ENCODE data around the gene ATRNL1.
"Not testable (repeated sequence)": the region's sequence is repeated elsewhere in the genome, so short reads cannot be mapped to it uniquely, and the experiment has no call there.

The ATRNL1 gene

DNA sequence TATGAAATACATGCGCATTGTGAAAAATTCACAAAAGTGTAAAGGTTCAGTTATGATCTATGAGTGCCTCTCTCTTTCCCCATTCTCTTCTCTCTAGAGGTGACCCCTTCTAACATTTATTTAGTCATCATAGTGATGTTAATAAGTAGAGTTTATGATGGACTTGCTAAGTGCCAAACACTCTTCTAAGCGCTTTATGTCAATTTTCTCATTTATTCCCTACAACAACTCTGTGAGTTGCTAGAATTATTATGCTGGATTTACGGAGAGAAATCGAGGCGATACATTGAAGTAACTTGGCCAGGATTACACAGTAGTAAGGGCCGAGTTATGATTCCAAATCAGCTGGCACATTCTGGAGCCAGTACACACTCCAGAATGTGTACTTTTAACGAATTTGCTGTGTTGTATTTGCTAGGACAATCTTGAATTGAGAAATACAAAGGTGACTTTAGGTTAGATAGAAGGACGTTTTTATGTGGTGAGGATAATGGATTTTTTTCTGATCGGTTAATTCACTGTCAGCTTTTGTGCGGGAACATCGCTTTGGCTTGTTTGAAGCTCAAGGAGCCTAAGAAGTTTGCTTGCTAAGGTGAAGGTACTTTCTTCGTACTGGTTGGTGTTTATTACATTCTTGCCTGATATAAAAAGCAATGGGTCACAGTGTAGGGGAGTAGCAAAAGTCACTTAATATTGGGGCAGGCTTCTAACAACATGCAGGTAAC, 1.4 kb downstream of the ATRNL1 start:
- Histone ChIP-seq H3K36me3 (ENCODE audit: insufficient read depth, low read length) (no peaks in the 10 kb centered on the region), H3K4me2 (ENCODE audit: low read length) (no peak overlapping the region), H3F3A (ENCODE audit: insufficient read depth, low read length) (no peaks in the 10 kb centered on the region), H2AFZ (ENCODE audit: low read length) (no peak overlapping the region), H4K20me1 (ENCODE audit: insufficient read depth, low read length) (no peaks in the 10 kb centered on the region), H3K9me2 (ENCODE audit: low read depth, low read length) (no peaks in the 10 kb centered on the region), H3K79me2 (ENCODE audit: insufficient read depth, low read length) (no peaks in the 10 kb centered on the region), H3K27me3 (ENCODE audit: insufficient read depth, low read length) (no peaks in the 10 kb centered on the region), H3K4me3 (ENCODE audit: low read depth, low read length, poor library complexity, severe bottlenecking) (no peak overlapping the region), H3K4me1 (ENCODE audit: insufficient read depth, low read length, severe bottlenecking) (no peaks in the 10 kb centered on the region), H3K9me3 (ENCODE audit: low read length) (no peaks in the 10 kb centered on the region), H3K9ac (ENCODE audit: low read length) (no peak overlapping the region), H3K27ac (ENCODE audit: low read depth, low read length, poor library complexity, severe bottlenecking) (no peak overlapping the region)
- TF ChIP-seq, protein P1, sequence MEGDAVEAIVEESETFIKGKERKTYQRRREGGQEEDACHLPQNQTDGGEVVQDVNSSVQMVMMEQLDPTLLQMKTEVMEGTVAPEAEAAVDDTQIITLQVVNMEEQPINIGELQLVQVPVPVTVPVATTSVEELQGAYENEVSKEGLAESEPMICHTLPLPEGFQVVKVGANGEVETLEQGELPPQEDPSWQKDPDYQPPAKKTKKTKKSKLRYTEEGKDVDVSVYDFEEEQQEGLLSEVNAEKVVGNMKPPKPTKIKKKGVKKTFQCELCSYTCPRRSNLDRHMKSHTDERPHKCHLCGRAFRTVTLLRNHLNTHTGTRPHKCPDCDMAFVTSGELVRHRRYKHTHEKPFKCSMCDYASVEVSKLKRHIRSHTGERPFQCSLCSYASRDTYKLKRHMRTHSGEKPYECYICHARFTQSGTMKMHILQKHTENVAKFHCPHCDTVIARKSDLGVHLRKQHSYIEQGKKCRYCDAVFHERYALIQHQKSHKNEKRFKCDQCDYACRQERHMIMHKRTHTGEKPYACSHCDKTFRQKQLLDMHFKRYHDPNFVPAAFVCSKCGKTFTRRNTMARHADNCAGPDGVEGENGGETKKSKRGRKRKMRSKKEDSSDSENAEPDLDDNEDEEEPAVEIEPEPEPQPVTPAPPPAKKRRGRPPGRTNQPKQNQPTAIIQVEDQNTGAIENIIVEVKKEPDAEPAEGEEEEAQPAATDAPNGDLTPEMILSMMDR (IDR thresholded peaks at IDR 0.05; ENCODE audit: low read length), result no peak
- no peak for TF ChIP-seq EZH2 (IDR thresholded peaks at IDR 0.05; ENCODE audit: borderline replicate concordance, low read length)

DNA sequence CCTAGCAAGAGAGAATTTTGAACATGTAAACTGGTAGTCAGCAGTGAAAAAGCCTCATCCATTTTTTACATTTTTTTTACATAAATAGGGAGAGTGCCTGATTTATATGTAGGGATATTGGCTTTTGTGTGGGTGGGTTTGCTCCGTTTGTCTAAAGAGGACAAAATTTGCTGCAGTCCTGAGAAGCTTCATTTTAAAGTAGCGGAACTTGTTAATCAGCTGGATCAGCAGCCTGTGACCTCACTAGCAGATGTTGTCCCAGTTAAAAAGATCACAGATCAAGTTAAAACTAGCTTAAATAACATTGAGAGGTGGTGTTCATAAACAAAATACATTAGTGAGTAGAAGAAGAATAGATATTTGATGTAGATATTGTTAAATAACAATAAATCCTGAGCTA, 2.6 kb downstream of the ATRNL1 start:
- Histone ChIP-seq H3K4me3 (ENCODE audit: low read depth, low read length, poor library complexity, severe bottlenecking) (no peak overlapping the region), H3K27ac (ENCODE audit: low read depth, low read length, poor library complexity, severe bottlenecking) (no peak overlapping the region), H3K4me1 (ENCODE audit: insufficient read depth, low read length, severe bottlenecking) (no peaks in the 10 kb centered on the region), H3K27me3 (ENCODE audit: insufficient read depth, low read length) (no peaks in the 10 kb centered on the region), H3K9me3 (ENCODE audit: low read length) (no peaks in the 10 kb centered on the region), H2AFZ (ENCODE audit: low read length) (no peak overlapping the region), H4K20me1 (ENCODE audit: insufficient read depth, low read length) (no peaks in the 10 kb centered on the region), H3K79me2 (ENCODE audit: insufficient read depth, low read length) (no peaks in the 10 kb centered on the region), H3K4me2 (ENCODE audit: low read length) (no peak overlapping the region), H3F3A (ENCODE audit: insufficient read depth, low read length) (no peaks in the 10 kb centered on the region), H3K9me2 (ENCODE audit: low read depth, low read length) (no peaks in the 10 kb centered on the region), H3K9ac (ENCODE audit: low read length) (no peak overlapping the region), H3K36me3 (ENCODE audit: insufficient read depth, low read length) (no peaks in the 10 kb centered on the region)
- no peak for TF ChIP-seq EZH2 (IDR thresholded peaks at IDR 0.05; ENCODE audit: borderline replicate concordance, low read length)
- TF ChIP-seq, protein P1 (IDR thresholded peaks at IDR 0.05; ENCODE audit: low read length), result no peak

DNA sequence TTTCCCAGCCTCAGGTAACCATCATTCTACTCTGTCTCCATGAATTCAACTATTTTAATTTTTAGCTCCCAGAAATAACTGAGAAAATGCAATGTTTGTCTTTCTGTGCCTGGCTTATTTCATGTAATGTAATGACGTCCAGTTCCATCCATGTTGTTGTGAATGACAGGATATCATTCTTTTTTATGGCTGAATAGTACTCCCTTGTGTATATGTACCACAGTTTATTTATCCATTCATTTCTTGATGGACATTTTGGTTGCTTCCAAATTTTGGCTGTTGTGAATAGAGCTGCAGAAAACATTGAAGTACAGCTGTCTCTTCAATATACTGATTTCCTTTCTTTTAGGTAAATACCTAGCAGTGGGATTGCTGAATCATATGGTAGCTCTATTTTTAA, 10.5 kb downstream of the ATRNL1 start:
- Histone ChIP-seq H3K4me3 (ENCODE audit: low read depth, low read length, poor library complexity, severe bottlenecking) (no peak overlapping the region), H4K20me1 (ENCODE audit: insufficient read depth, low read length) (no peaks in the 10 kb centered on the region), H3K9me3 (ENCODE audit: low read length) (peaks cover 2% of the 10 kb centered on the region; the same call in 1 of the 2 replicates), H3K27ac (ENCODE audit: low read depth, low read length, poor library complexity, severe bottlenecking) (no peak overlapping the region), H3K27me3 (ENCODE audit: insufficient read depth, low read length) (no peaks in the 10 kb centered on the region), H3K36me3 (ENCODE audit: insufficient read depth, low read length) (no peaks in the 10 kb centered on the region), H3K4me2 (ENCODE audit: low read length) (no peak overlapping the region), H2AFZ (ENCODE audit: low read length) (no peak overlapping the region), H3K9me2 (ENCODE audit: low read depth, low read length) (no peaks in the 10 kb centered on the region), H3K4me1 (ENCODE audit: insufficient read depth, low read length, severe bottlenecking) (no peaks in the 10 kb centered on the region), H3K9ac (ENCODE audit: low read length) (no peak overlapping the region), H3K79me2 (ENCODE audit: insufficient read depth, low read length) (no peaks in the 10 kb centered on the region), H3F3A (ENCODE audit: insufficient read depth, low read length) (no peaks in the 10 kb centered on the region)
- TF ChIP-seq EZH2 (IDR thresholded peaks at IDR 0.05; ENCODE audit: borderline replicate concordance, low read length), result no peak
- TF ChIP-seq, protein P1 (IDR thresholded peaks at IDR 0.05; ENCODE audit: low read length), result no peak

DNA sequence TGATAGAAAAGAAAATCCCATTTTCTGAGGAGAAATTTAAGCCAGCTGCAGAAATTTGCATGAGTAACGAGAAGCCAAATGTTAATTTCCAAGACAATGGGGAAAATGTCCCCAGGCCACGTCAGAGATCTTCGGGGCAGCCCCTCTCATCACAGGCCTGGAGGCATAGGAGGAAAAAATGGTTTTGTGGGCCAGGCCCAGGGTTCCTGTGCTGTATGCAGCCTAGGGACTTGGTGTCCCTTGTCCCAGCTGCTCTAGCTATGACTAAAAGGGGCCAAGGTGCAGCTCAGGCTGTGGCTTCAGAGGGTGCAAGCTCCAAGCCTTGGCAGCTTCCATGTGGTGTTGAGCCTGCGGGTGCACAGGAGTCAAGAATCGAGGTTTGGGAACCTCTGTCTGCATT, 12.2 kb downstream of the ATRNL1 start:
- not testable (repeated sequence) for H3K4me2 ChIP-seq (ENCODE audit: low read length); H3K4me3 ChIP-seq (ENCODE audit: low read depth, low read length, poor library complexity, severe bottlenecking); H3K27me3 ChIP-seq (ENCODE audit: insufficient read depth, low read length); H3K9me2 ChIP-seq (ENCODE audit: low read depth, low read length); H3K4me1 ChIP-seq (ENCODE audit: insufficient read depth, low read length, severe bottlenecking); H3F3A ChIP-seq (ENCODE audit: insufficient read depth, low read length); H4K20me1 ChIP-seq (ENCODE audit: insufficient read depth, low read length); H3K27ac ChIP-seq (ENCODE audit: low read depth, low read length, poor library complexity, severe bottlenecking); H3K9ac ChIP-seq (ENCODE audit: low read length); H3K36me3 ChIP-seq (ENCODE audit: insufficient read depth, low read length); H3K9me3 ChIP-seq (ENCODE audit: low read length); H3K79me2 ChIP-seq (ENCODE audit: insufficient read depth, low read length); H2AFZ ChIP-seq (ENCODE audit: low read length)

Measured in OCI-LY1 (cell line).